H1 (cell line): ENCODE data around the gene EPB41L2. TPM values are rescaled to one million over a fixed set of nuclear protein-coding genes. Genes with fewer than 3 reads are reported as not detected.

ENCODE experiments used
- BCL11A ChIP-seq, 2 experiments: IDR thresholded peaks; one replicate each; pipeline ENCODE4 v1.6.1; 2011; ENCODE audit warnings: low read depth in 2 of 2, low read length in 2 of 2, mild to moderate bottlenecking in 2 of 2
- KDM1A ChIP-seq: fragments of 200-600, 300-600 bp; sonication (generic); IDR thresholded peaks from 2 replicates; pipeline ENCODE4 v1.7.1; 2016; ENCODE audit warnings: mild to moderate bottlenecking, low read length, borderline replicate concordance
- RAD21 ChIP-seq, 2 experiments: IDR thresholded peaks in 1 of 2; conservative IDR thresholded peaks in 1 of 2; 2 replicates each; pipeline ENCODE4 v1.6.1; 2011; ENCODE audit warnings: low read depth in 2 of 2, low read length in 2 of 2, improper control_type of control experiment in 1 of 2, inconsistent platforms in 1 of 2, mild to moderate bottlenecking in 1 of 2, moderate library complexity in 1 of 2
- RFX5 ChIP-seq: IDR thresholded peaks from 2 replicates; pipeline ENCODE4 v1.6.1; 2011; ENCODE audit warnings: low read depth, low read length, improper control_type of control experiment, borderline replicate concordance
- SP4 ChIP-seq: IDR thresholded peaks from 2 replicates; pipeline ENCODE4 v1.6.1; 2012; ENCODE audit warnings: low read length, inconsistent platforms
- polyA plus RNA-seq, 7 experiments: library from polyadenylated mRNA; depleted of rRNA in 3 of 7; stranded (reverse) in 5 of 7; unstranded in 2 of 7; fragments of >200 nt in 5 of 7; fragments of 200-250 nt in 2 of 7; gene quantifications; 1 replicate in 5 of 7; 2 replicates in 1 of 7; 4 replicates in 1 of 7; pipeline versions ENCODE4 v1.2.1 to v1.2.3, GENCODE V29; 2011 to 2013; ENCODE audit warnings: missing spikeins in 2 of 7, mixed read lengths in 2 of 7
- total RNA-seq: library from RNA; stranded (reverse); fragmentation: NEBNext Ultra II Directional; extraction: Animal tissue kit (Norgen Biotek cat#: 25700); gene quantifications from 2 replicates; pipeline ENCODE4 v1.2.1, GENCODE V29; 2021
- TF ChIP-seq, protein P1 (sequence below): IDR thresholded peaks from 2 replicates; pipeline ENCODE4 v1.6.1; 2012; ENCODE audit warnings: inconsistent platforms
- TF ChIP-seq, protein P2 (sequence below): IDR thresholded peaks from 2 replicates; pipeline ENCODE4 v1.6.1; 2011; ENCODE audit warnings: low read length, improper control_type of control experiment

Gene EPB41L2
- total and polyA plus RNA-seq, 2 of the 8 experiments (the other 6 are each of a cell fraction or from before 2014, with no cell fraction given) = 22.5 to 123 TPM

DNA sequence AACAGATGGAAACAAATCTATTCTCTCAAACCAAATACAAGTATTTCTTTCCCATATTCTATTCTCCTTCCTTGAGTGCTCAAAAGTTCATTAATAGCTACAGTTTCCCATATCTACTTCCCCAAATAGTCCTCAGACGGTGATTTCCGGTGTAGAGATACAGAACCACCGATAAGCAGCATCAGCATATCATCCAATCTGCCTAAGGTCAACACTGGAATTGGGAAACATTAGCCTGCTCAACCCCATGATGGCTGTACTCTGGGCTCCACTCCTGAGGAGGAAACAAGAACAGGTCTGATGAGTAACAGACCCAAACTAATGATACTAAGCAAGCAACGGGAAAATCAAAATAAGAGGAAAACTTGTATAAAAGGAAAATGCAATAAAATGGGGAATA, 115.6 kb downstream of the EPB41L2 start (continued):
- TF ChIP-seq RFX5 (no peak), RAD21 (IDR thresholded peaks at IDR 0.05 in 1 of 2, conservative IDR thresholded peaks at IDR 0.05 in 1 of 2; ENCODE audit: low read depth in 2 of 2, low read length in 2 of 2) (no peak), SP4 (no peak), BCL11A (IDR thresholded peaks at IDR 0.05; ENCODE audit: low read depth in 2 of 2, low read length in 2 of 2) (no peak), KDM1A (no peak)
- TF ChIP-seq, protein P1, sequence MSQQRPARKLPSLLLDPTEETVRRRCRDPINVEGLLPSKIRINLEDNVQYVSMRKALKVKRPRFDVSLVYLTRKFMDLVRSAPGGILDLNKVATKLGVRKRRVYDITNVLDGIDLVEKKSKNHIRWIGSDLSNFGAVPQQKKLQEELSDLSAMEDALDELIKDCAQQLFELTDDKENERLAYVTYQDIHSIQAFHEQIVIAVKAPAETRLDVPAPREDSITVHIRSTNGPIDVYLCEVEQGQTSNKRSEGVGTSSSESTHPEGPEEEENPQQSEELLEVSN = no peak
- TF ChIP-seq, protein P2, sequence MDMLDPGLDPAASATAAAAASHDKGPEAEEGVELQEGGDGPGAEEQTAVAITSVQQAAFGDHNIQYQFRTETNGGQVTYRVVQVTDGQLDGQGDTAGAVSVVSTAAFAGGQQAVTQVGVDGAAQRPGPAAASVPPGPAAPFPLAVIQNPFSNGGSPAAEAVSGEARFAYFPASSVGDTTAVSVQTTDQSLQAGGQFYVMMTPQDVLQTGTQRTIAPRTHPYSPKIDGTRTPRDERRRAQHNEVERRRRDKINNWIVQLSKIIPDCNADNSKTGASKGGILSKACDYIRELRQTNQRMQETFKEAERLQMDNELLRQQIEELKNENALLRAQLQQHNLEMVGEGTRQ = no peak
